Activated CD8-positive, alpha-beta T cell treated with anti-CD3 and anti-CD28 coated beads for 36 hours (primary cell): ENCODE measurements around the gene SMIM5. TPM values are rescaled to one million over a fixed set of nuclear protein-coding genes. Genes with fewer than 3 reads are reported as not detected.

Experiments
- ATAC-seq: fragments of 200-7000 bp; cut with Tn5 transposase; one replicate; pipeline ENCODE4 v1.10.0; 2021; ENCODE audit warnings: mild to moderate bottlenecking, moderate library complexity
- CTCF ChIA-PET: fragments of 350-600 bp; sonication (Branson Sonifier 250); formaldehyde crosslinking; loops from one replicate; lab custom pipeline; 2021; ENCODE audit warnings: antibody characterized with exemption; lab: Charles Lee
- POLR2A ChIA-PET: fragments of 350-600 bp; sonication (Branson Sonifier 250); formaldehyde crosslinking; loops from one replicate; lab custom pipeline; 2021; ENCODE audit warnings: antibody characterized with exemption; lab: Charles Lee
- DNase-seq: peaks from one replicate; pipeline ENCODE4 v3.0.0-alpha.2; 2020
- H3K27ac Mint-ChIP-seq: one replicate; pipeline ENCODE4 v1.8.0; 2021; ENCODE audit warnings: mild to moderate bottlenecking, mixed read lengths
- H3K27me3 Mint-ChIP-seq: one replicate; pipeline ENCODE4 v1.8.0; 2021; ENCODE audit warnings: mixed read lengths
- H3K36me3 Mint-ChIP-seq: one replicate; pipeline ENCODE4 v1.8.0; 2021; ENCODE audit warnings: low read depth, mixed read lengths
- H3K4me1 Mint-ChIP-seq: one replicate; pipeline ENCODE4 v1.8.0; 2021; ENCODE audit warnings: low read depth, mixed read lengths
- H3K4me3 Mint-ChIP-seq: one replicate; pipeline ENCODE4 v1.8.0; 2021; ENCODE audit warnings: mild to moderate bottlenecking, moderate library complexity, mixed read lengths
- H3K9me3 Mint-ChIP-seq: one replicate; pipeline ENCODE4 v1.8.0; 2021; ENCODE audit warnings: mixed read lengths
- intact Hi-C: fragments of 100-400 bp; cut with micrococcal nuclease; formaldehyde crosslinking; loops from one replicate; pipeline ENCODE4 v1.10.0; 2022
- total RNA-seq, 2 experiments: library from RNA; stranded (reverse); gene quantifications; one replicate each; pipeline ENCODE4 v1.2.3, GENCODE V29; 2021
- TF ChIP-seq, protein P1 (sequence below): fragments of 200-600 bp; IDR thresholded peaks from one replicate; pipeline ENCODE4 v1.8.0; 2022; ENCODE audit warnings: antibody characterized with exemption, mild to moderate bottlenecking

Gene SMIM5
- total RNA-seq, 2 experiments from 2014 or later = 0.07 to 0.25 TPM

- Mint-ChIP-seq H3K27ac (no peak overlapping the region), H3K4me3 (no peak overlapping the region), H3K27me3 (no peaks in the 10 kb centered on the region), H3K4me1 (peaks cover 37% of the 10 kb centered on the region), H3K36me3 (peaks cover 27% of the 10 kb centered on the region), H3K9me3 (no peaks in the 10 kb centered on the region)
- CTCF ChIA-PET = interaction anchor here (1.4 to 4.6 kb wide), 8 partner anchors 15 to 86 kb away, joined by 4 to 23 read pairs (median 8); partner anchors contain the start of gene SMIM5
- POLR2A ChIA-PET = interaction anchor here (0.7 to 2.9 kb wide), 9 partner anchors 12 to 377 kb away, joined by 3 to 17 read pairs (median 4); no protein-coding TSS in a partner anchor
- ATAC-seq = no peak
- TF ChIP-seq, protein P1, sequence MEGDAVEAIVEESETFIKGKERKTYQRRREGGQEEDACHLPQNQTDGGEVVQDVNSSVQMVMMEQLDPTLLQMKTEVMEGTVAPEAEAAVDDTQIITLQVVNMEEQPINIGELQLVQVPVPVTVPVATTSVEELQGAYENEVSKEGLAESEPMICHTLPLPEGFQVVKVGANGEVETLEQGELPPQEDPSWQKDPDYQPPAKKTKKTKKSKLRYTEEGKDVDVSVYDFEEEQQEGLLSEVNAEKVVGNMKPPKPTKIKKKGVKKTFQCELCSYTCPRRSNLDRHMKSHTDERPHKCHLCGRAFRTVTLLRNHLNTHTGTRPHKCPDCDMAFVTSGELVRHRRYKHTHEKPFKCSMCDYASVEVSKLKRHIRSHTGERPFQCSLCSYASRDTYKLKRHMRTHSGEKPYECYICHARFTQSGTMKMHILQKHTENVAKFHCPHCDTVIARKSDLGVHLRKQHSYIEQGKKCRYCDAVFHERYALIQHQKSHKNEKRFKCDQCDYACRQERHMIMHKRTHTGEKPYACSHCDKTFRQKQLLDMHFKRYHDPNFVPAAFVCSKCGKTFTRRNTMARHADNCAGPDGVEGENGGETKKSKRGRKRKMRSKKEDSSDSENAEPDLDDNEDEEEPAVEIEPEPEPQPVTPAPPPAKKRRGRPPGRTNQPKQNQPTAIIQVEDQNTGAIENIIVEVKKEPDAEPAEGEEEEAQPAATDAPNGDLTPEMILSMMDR = no peak
- no peak for DNase-seq
- intact Hi-C loops = no loop called here
Measured at GRCh38 chr17:75667825-75668224, 34.6 kb downstream of the SMIM5 start.

DNA sequence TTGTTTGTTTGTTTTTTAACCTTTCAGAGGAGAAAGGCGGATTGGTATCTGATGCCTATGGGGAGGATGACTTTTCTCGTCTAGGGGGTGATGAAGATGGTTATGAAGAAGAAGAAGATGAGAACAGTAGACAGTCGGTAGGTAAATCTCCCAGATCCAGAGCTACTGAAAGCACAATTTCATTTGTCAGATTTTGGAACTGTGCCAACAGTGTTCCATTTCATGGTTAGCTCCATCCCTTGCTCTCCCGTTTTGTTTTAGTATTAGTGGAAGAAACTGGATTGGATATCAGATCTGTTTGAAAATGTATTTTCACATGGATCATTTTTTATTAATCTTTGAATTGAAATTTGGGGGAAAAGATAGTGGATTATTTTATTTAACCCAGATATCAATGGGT is 35.3 kb downstream of the SMIM5 start:
- Mint-ChIP-seq H3K27me3 (no peaks in the 10 kb centered on the region), H3K36me3 (peaks cover 27% of the 10 kb centered on the region), H3K27ac (no peak overlapping the region), H3K4me3 (no peak overlapping the region), H3K4me1 (peaks cover 37% of the 10 kb centered on the region), H3K9me3 (no peaks in the 10 kb centered on the region)
- ChIA-PET POLR2A (interaction anchor here (0.6 to 2.9 kb wide), 3 partner anchors 11 to 382 kb away, joined by 3 to 17 read pairs (median 4); no protein-coding TSS in a partner anchor), CTCF (interaction anchor here (1.4 to 2.6 kb wide), 4 partner anchors 15 to 81 kb away, joined by 4 to 10 read pairs (median 5); partner anchors contain the start of gene SMIM5)
- TF ChIP-seq, protein P1 = no peak
- DNase-seq = no peak
- intact Hi-C loops = no loop called here
- ATAC-seq = no peak

DNA sequence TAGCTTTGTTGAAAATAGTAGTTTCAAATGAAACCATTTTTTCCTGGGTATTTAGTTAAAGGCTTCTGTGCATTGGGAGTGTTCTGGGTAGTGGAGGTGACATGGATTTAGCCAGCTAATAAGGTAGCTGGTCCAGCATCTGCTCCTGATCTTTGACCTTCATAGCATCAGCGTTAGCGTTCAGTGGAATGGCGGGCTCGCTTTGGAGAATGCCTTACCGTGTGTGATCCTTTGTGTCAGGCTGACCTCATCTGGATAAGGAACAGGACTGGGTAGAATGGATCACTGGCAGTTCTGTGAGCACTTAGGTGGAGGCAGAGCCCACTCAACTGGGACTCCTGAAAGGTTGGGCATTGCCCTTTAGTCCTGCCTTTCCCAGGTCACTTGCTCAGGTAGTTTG is 37.6 kb downstream of the SMIM5 start:
- Mint-ChIP-seq H3K27me3 (no peaks in the 10 kb centered on the region), H3K4me1 (peaks cover 31% of the 10 kb centered on the region), H3K36me3 (peaks cover 25% of the 10 kb centered on the region), H3K27ac (peak overlapping the region; percentile 36), H3K4me3 (no peak overlapping the region), H3K9me3 (no peaks in the 10 kb centered on the region)
- CTCF ChIA-PET = interaction anchor here (0.9 to 25.7 kb wide), 5 partner anchors 13 to 113 kb away, joined by 3 to 347 read pairs (median 5); partner anchors contain the start of gene SMIM5
- POLR2A ChIA-PET = interaction anchor here (0.6 to 2.1 kb wide), 4 partner anchors 17 to 184 kb away, joined by 3 to 6 read pairs (median 4); partner anchors contain the start of gene WBP2
- intact Hi-C loops = no loop called here
- TF ChIP-seq, protein P1 = no peak
- no peak for DNase-seq
- no peak for ATAC-seq

- Mint-ChIP-seq H3K36me3 (peaks cover 31% of the 10 kb centered on the region), H3K9me3 (no peaks in the 10 kb centered on the region), H3K4me1 (peaks cover 31% of the 10 kb centered on the region), H3K27ac (no peak overlapping the region), H3K4me3 (no peak overlapping the region), H3K27me3 (no peaks in the 10 kb centered on the region)
- ChIA-PET POLR2A (interaction anchor here (1.1 to 2.1 kb wide), 5 partner anchors 10 to 183 kb away, joined by 3 to 5 read pairs (median 5); partner anchors contain the start of gene WBP2), CTCF (interaction anchor here (1.2 to 25.7 kb wide), 7 partner anchors 11 to 111 kb away, joined by 3 to 347 read pairs (median 6); no protein-coding TSS in a partner anchor)
- TF ChIP-seq, protein P1 = no peak
- ATAC-seq (no peak), DNase-seq (no peak)
- intact Hi-C loops = no loop called here
Measured at GRCh38 chr17:75672011-75672410, 38.8 kb downstream of the SMIM5 start.

GRCh38 chr17:75673487-75673886 is 40.3 kb downstream of the SMIM5 start:
- H3K4me1 Mint-ChIP-seq = peaks cover 31% of the 10 kb centered on the region
- no peak overlapping the region for H3K4me3 Mint-ChIP-seq
- H3K9me3 Mint-ChIP-seq = no peaks in the 10 kb centered on the region
- CTCF ChIA-PET = interaction anchor here (0.8 to 25.7 kb wide), 9 partner anchors 10 to 80 kb away, joined by 3 to 347 read pairs (median 12); partner anchors contain the start of gene SMIM5
- POLR2A ChIA-PET = interaction anchor here (0.6 to 1.7 kb wide), 3 partner anchors 9 to 51 kb away, joined by 3 to 5 read pairs (median 3); no protein-coding TSS in a partner anchor
- TF ChIP-seq, protein P1 = no peak
- no peak overlapping the region for H3K27ac Mint-ChIP-seq
- ATAC-seq = no peak
- no peak for DNase-seq
- no peaks in the 10 kb centered on the region for H3K27me3 Mint-ChIP-seq
- H3K36me3 Mint-ChIP-seq = peaks cover 34% of the 10 kb centered on the region
- intact Hi-C loops = no loop called here
